Measurements from ENCODE around the gene ARID5B. TPM values are rescaled to one million over a fixed set of nuclear protein-coding genes. Genes with fewer than 3 reads are reported as not detected.
"Not testable (repeated sequence)": the region's sequence is repeated elsewhere in the genome, so short reads cannot be mapped to it uniquely, and the experiment has no call there.

The ARID5B gene
- total RNA-seq, 1 donor from 2014 or later = 76.8 TPM

DNA sequence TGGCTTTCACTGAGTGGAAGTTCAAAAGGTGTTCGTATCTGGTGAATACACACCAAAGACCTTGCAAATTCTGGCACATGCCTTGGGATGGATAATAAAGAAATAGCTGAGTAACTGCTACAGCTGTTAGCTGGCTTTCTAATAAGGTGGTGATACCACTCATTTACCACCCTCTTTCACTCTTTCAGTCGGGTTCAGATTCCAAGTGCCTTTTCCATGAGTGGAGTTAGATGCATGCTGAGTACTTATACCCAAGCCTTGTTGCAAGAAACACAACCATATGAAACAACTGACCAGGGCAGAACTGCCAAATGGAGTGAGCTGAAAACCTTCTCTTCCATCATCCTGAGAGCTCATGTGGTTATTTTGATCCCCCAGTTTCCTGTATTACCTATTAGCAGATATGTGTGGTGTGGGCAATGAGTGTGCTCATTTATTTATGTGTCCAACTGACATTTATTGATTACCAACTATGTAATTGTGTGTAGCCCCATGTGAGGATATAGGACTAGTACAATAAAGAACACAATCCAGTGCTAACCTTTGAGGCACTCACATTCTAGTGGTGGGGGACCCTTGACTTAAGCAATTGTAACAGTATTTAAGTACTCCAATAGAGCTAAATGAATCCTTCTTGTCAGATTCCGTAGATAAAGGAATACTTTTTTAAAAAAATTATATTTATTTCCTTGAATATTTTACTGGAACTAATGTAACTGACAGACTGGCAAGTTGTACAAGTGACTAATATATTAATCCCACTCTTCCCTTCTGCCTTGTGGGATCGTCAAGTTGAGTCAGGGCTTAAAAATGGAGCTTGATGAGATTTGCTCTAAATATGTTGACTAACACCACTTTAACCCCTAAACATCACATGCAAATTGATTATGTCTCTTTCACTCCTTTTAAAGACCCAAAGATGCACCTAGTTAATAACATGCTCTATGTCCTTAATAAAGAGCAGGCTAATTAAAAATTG, 124.7 kb downstream of the ARID5B start:
- no peaks in the 10 kb centered on the region for H3K27me3 Mint-ChIP-seq
- H3K36me3 Mint-ChIP-seq (ENCODE audit: low read depth) = peaks cover 64% of the 10 kb centered on the region
- H3K9me3 Mint-ChIP-seq = peaks cover 2% of the 10 kb centered on the region
- ChIA-PET POLR2A (interaction anchor here (0.6 to 18.5 kb wide), 13 partner anchors 9 to 1764 kb away, joined by 3 to 382 read pairs (median 4); partner anchors contain the start of gene ARID5B), CTCF (interaction anchor here (1.1 to 2.1 kb wide), 6 partner anchors 8 to 275 kb away, joined by 3 to 9 read pairs (median 4); no protein-coding TSS in a partner anchor)
- intact Hi-C loops (cut with micrococcal nuclease) = no loop called here
- H3K4me1 Mint-ChIP-seq = peaks cover 89% of the 10 kb centered on the region
- TF ChIP-seq, protein P1, sequence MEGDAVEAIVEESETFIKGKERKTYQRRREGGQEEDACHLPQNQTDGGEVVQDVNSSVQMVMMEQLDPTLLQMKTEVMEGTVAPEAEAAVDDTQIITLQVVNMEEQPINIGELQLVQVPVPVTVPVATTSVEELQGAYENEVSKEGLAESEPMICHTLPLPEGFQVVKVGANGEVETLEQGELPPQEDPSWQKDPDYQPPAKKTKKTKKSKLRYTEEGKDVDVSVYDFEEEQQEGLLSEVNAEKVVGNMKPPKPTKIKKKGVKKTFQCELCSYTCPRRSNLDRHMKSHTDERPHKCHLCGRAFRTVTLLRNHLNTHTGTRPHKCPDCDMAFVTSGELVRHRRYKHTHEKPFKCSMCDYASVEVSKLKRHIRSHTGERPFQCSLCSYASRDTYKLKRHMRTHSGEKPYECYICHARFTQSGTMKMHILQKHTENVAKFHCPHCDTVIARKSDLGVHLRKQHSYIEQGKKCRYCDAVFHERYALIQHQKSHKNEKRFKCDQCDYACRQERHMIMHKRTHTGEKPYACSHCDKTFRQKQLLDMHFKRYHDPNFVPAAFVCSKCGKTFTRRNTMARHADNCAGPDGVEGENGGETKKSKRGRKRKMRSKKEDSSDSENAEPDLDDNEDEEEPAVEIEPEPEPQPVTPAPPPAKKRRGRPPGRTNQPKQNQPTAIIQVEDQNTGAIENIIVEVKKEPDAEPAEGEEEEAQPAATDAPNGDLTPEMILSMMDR (IDR thresholded peaks at IDR 0.05) = no peak
- peak overlapping the region; percentile 63 for H3K27ac Mint-ChIP-seq
- no peak overlapping the region for H3K4me3 Mint-ChIP-seq
- ATAC-seq (ENCODE audit: low read depth) (no peak), DNase-seq (no peak)

DNA sequence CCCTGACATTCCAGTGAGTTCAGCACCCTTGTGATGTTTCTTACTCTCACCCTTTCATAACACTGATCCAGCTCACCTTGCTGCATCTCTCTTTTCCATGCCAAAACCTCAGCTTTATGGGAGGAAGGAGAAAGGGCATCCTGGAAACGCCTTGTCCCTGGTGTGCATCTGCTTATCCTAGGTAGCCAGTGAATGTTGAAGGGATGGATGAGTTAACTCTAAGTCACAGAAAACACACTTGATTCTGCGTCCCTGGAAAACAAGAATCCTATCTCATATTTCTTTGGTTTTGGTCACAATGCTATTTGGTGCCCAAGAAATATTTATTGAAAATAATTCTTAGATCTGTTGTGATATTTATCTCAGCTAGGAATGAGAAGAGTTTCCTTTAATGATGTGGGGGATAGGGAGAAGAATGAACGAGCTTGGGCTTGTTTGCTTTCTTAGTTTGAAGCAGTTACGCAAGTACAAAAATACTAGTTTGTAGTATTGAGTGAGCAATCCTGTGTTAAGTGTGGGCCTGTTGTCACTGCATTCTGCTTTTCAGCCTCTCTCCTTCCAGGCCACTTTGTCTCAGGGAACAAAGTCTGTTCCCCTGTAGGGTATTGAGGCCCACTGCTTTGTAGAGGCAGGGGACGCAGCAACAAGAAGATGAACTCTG, 126.5 kb downstream of the ARID5B start:
- Mint-ChIP-seq H3K27ac (peak overlapping the region; percentile 57), H3K27me3 (no peaks in the 10 kb centered on the region), H3K4me1 (peaks cover 87% of the 10 kb centered on the region), H3K9me3 (peaks cover 2% of the 10 kb centered on the region), H3K4me3 (no peak overlapping the region), H3K36me3 (ENCODE audit: low read depth) (peaks cover 59% of the 10 kb centered on the region)
- ATAC-seq (ENCODE audit: low read depth) = no peak
- TF ChIP-seq, protein P1 (IDR thresholded peaks at IDR 0.05) = no peak
- CTCF ChIA-PET = no interaction called here
- intact Hi-C loops (cut with micrococcal nuclease) = no loop called here
- POLR2A ChIA-PET = interaction anchor here (0.5 to 18.5 kb wide), 4 partner anchors 35 to 126 kb away, joined by 3 to 382 read pairs (median 4); partner anchors contain the start of gene ARID5B
- DNase-seq = no peak

DNA sequence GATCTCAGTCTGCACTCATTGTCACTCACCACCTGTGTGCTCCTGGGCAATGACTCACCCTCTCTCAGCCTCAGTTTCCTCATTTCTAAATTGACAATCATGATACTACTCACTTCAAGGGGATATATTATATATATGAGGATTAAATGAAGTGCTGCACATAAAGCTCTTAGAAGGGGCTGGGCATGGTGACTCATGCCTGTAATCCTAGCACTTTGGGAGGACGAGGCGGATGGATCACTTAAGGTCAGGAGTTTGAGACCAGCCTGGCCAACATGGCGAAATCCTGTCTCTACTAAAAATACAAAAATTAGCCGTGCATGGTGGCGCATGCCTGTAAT, 127.0 kb downstream of the ARID5B start:
- H3K4me3 Mint-ChIP-seq; ATAC-seq (ENCODE audit: low read depth); DNase-seq; H3K9me3 Mint-ChIP-seq; intact Hi-C loops (cut with micrococcal nuclease); H3K27me3 Mint-ChIP-seq: not testable (repeated sequence)
- Mint-ChIP-seq H3K27ac (peak overlapping the region; percentile 57), H3K4me1 (peaks cover 87% of the 10 kb centered on the region), H3K36me3 (ENCODE audit: low read depth) (peaks cover 57% of the 10 kb centered on the region)
- ChIA-PET POLR2A (interaction anchor here (0.5 to 18.5 kb wide), 3 partner anchors 10 to 127 kb away, joined by 3 to 382 read pairs (median 4); partner anchors contain the start of gene ARID5B), CTCF (interaction anchor here (1.5 kb wide), 1 partner anchor 10 kb away, joined by 4 read pairs; no protein-coding TSS in a partner anchor)

DNA sequence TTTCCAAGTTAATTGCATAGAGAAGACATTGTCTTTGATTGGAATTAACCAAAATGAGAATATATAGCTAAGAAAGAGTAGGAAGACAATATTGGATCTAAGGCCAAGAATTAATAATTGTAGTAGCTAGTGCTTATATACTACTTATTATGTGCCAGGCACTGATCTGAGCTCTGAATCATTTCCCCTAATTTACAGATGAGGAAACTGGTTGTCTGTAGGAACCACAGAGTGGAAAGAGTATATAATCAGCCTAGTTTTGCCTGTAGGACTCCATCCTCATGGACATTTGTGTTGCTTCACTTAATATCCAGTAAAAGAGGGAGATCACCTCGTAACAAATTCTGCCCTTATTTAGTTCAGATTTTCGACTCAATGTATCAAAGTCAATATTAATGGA, 127.9 kb downstream of the ARID5B start:
- intact Hi-C loops (cut with micrococcal nuclease) = no loop called here
- H3K27ac Mint-ChIP-seq = peak overlapping the region; percentile 28
- TF ChIP-seq, protein P1 (IDR thresholded peaks at IDR 0.05) = no peak
- ATAC-seq (ENCODE audit: low read depth) = peak; percentile 36
- H3K9me3 Mint-ChIP-seq = no peaks in the 10 kb centered on the region
- no peak for DNase-seq
- peaks cover 85% of the 10 kb centered on the region for H3K4me1 Mint-ChIP-seq
- ChIA-PET CTCF (interaction anchor here (1.0 to 1.9 kb wide), 3 partner anchors 9 to 127 kb away, joined by 3 to 7 read pairs (median 4); no protein-coding TSS in a partner anchor), POLR2A (interaction anchor here (0.9 to 18.5 kb wide), 5 partner anchors 8 to 128 kb away, joined by 3 to 382 read pairs (median 4); partner anchors contain the start of gene ARID5B)
- H3K27me3 Mint-ChIP-seq = no peaks in the 10 kb centered on the region
- H3K4me3 Mint-ChIP-seq = no peak overlapping the region
- H3K36me3 Mint-ChIP-seq (ENCODE audit: low read depth) = peaks cover 59% of the 10 kb centered on the region

DNA sequence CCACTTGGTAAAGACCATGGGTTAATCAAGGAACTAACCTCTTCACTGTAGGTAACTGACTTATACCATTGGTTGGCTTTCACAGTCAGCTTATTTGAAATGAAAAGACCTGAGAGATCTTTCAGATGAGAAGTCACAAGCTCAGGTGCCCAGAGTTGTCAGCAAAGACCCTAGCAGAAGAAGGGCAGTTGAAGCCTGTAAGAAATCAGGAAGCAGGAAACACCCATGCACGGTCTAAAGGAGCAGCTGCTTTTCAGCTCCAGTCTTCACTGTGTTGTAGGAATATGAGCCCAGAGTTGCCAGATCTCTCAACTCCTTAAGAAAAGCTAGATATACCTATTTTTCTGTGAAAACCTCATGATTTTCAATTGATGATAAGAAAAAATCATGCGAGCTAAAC, 130.0 kb downstream of the ARID5B start:
- Mint-ChIP-seq H3K36me3 (ENCODE audit: low read depth) (peaks cover 56% of the 10 kb centered on the region), H3K27ac (peak overlapping the region; percentile 73), H3K27me3 (no peaks in the 10 kb centered on the region), H3K4me3 (no peak overlapping the region), H3K4me1 (peaks cover 88% of the 10 kb centered on the region), H3K9me3 (no peaks in the 10 kb centered on the region)
- ChIA-PET POLR2A (interaction anchor here (0.8 to 18.5 kb wide), 6 partner anchors 9 to 130 kb away, joined by 3 to 382 read pairs (median 8); partner anchors contain the start of gene ARID5B), CTCF (interaction anchor here (1.1 to 1.9 kb wide), 3 partner anchors 8 to 213 kb away, joined by 3 to 5 read pairs (median 4); no protein-coding TSS in a partner anchor)
- ATAC-seq (ENCODE audit: low read depth) (peak; percentile 67), DNase-seq (no peak)
- intact Hi-C loops (cut with micrococcal nuclease) = loop anchor here (10.0 kb wide), 1 partner anchor 1103 kb away; the partner anchor contains the start of gene NRBF2
- TF ChIP-seq, protein P1 (IDR thresholded peaks at IDR 0.05) = no peak

Data from activated B cell treated with CpG ODN at 0.5 μM for 24 hours (primary cell).